AG04449 (cell line): ENCODE results near the gene RRAGD.

Source experiments
- CTCF ChIA-PET: fragments of 350-600 bp; formaldehyde crosslinking; extraction: SDS; loops from one replicate; lab custom pipeline; 2021; ENCODE audit warnings: antibody characterized with exemption; lab: Yijun Ruan, JAX
- POLR2A ChIA-PET: fragments of 400-600, 350-600 bp; formaldehyde crosslinking; extraction: SDS; loops from one replicate; lab custom pipeline; 2020; ENCODE audit warnings: antibody characterized with exemption, inconsistent platforms; lab: Yijun Ruan, JAX
- DNase-seq: peaks from one replicate; pipeline ENCODE4 v3.0.0-alpha.2; 2010; ENCODE audit warnings: low read depth, low spot score
- H3K4me3 ChIP-seq: 2 replicates; pipeline ENCODE4 v1.5.1; 2011; ENCODE audit warnings: low read depth, mild to moderate bottlenecking, control low read depth, low read length
- CTCF ChIP-seq: IDR thresholded peaks from one replicate; pipeline ENCODE4 v1.5.1; 2011; ENCODE audit warnings: mild to moderate bottlenecking, moderate library complexity, low read length, control low read depth, inconsistent platforms; ENCODE audit not compliant: insufficient read depth; ENCODE audit errors: missing control alignments

The RRAGD gene

GRCh38 chr6:89328976-89329375 lies 83.1 kb downstream of the RRAGD start:
- POLR2A ChIA-PET: no interaction called here

GRCh38 chr6:89324304-89324703 lies 87.8 kb downstream of the RRAGD start:
- CTCF ChIA-PET: interaction anchor here (0.6 to 1.0 kb wide), 2 partner anchors 48 to 337 kb away, joined by 3 to 5 read pairs; no protein-coding TSS in a partner anchor
- DNase-seq: no peak
- TF ChIP-seq CTCF: no peak
- no peak overlapping the region for H3K4me3 ChIP-seq
- POLR2A ChIA-PET: interaction anchor here (0.8 kb wide), 1 partner anchor 28 kb away, joined by 3 read pairs; the partner anchor contains the start of gene UBE2J1

More at GRCh38 chr6:89328976-89329375, 83.1 kb downstream of the RRAGD start:
- CTCF ChIA-PET: interaction anchor here (1.4 to 2.0 kb wide), 2 partner anchors 17 to 43 kb away, joined by 3 to 5 read pairs; no protein-coding TSS in a partner anchor
- DNase-seq: no peak
- no peak for TF ChIP-seq CTCF
- no peak overlapping the region for H3K4me3 ChIP-seq

- no peak overlapping the region for H3K4me3 ChIP-seq
- CTCF ChIA-PET: interaction anchor here (1.0 kb wide), 1 partner anchor 48 kb away, joined by 5 read pairs; no protein-coding TSS in a partner anchor
- POLR2A ChIA-PET: no interaction called here
- no peak for DNase-seq
- TF ChIP-seq CTCF: no peak
Observed at GRCh38 chr6:89323511-89323971, 88.5 kb downstream of the RRAGD start.

- DNase-seq: no peak
- H3K4me3 ChIP-seq: no peak overlapping the region
- ChIA-PET POLR2A (no interaction called here), CTCF (no interaction called here)
- no peak for TF ChIP-seq CTCF
Observed at GRCh38 chr6:89321131-89321970, 90.7 kb downstream of the RRAGD start.

- DNase-seq: no peak
- POLR2A ChIA-PET: no interaction called here
- CTCF ChIA-PET: interaction anchor here (0.8 to 1.2 kb wide), 2 partner anchors 11 to 53 kb away, joined by 3 read pairs; no protein-coding TSS in a partner anchor
- no peak overlapping the region for H3K4me3 ChIP-seq
- TF ChIP-seq CTCF: no peak
Observed at GRCh38 chr6:89320012-89320559, 92.0 kb downstream of the RRAGD start.

GRCh38 chr6:89317067-89317466 lies 95.0 kb downstream of the RRAGD start:
- no peak overlapping the region for H3K4me3 ChIP-seq
- ChIA-PET CTCF (no interaction called here), POLR2A (no interaction called here)
- no peak for TF ChIP-seq CTCF
- no peak for DNase-seq
